ENCODE data around the gene DAW1. TPM values are rescaled to one million over a fixed set of nuclear protein-coding genes. Genes with fewer than 3 reads are reported as not detected.
A peak's percentile ranks its signal among the peaks of the same experiment; 100 is the strongest.
"Not testable (repeated sequence)": the region's sequence is repeated elsewhere in the genome, so short reads cannot be mapped to it uniquely, and the experiment has no call there.

Gene DAW1
- polyA plus RNA-seq, 2 donors, result 0.01 TPM; not detected in 1

GRCh38 chr2:227834423-227834822 lies 37.0 kb upstream of the DAW1 start:
- Histone ChIP-seq H3K27ac (ENCODE audit: low read depth in 2 of 2, low read length in 1 of 2) (no peak overlapping the region), H3K4me1 (ENCODE audit: control insufficient read depth in 2 of 2, insufficient read depth in 2 of 2, low read length in 1 of 2) (peaks cover 0 to 2% of the 10 kb centered on the region in 2 donors), H3K9me3 (ENCODE audit: control insufficient read depth in 2 of 2, insufficient read depth in 1 of 2, low read depth in 1 of 2, low read length in 1 of 2) (no peaks in the 10 kb centered on the region), H3K36me3 (ENCODE audit: control insufficient read depth in 2 of 2, insufficient read depth in 2 of 2, low read length in 1 of 2) (no peaks in the 10 kb centered on the region), H3K27me3 (ENCODE audit: control insufficient read depth in 1 of 2, insufficient read depth in 2 of 2, low read length in 2 of 2) (no peaks in the 10 kb centered on the region), H3K4me3 (ENCODE audit: low read depth in 1 of 2, low read length in 2 of 2) (no peak overlapping the region)
- 76 to 78% methylated on average over 10 of the region's 10 CpGs for WGBS, 2 donors

GRCh38 chr2:227834916-227835650 lies 36.3 kb upstream of the DAW1 start:
- Histone ChIP-seq H3K4me3 (ENCODE audit: low read depth in 1 of 2, low read length in 2 of 2) (no peak overlapping the region), H3K27ac (ENCODE audit: low read depth in 2 of 2, low read length in 1 of 2) (no peak overlapping the region), H3K9me3 (ENCODE audit: control insufficient read depth in 2 of 2, insufficient read depth in 1 of 2, low read depth in 1 of 2, low read length in 1 of 2) (no peaks in the 10 kb centered on the region), H3K36me3 (ENCODE audit: control insufficient read depth in 2 of 2, insufficient read depth in 2 of 2, low read length in 1 of 2) (no peaks in the 10 kb centered on the region), H3K4me1 (ENCODE audit: control insufficient read depth in 2 of 2, insufficient read depth in 2 of 2, low read length in 1 of 2) (peaks cover 0 to 5% of the 10 kb centered on the region in 2 donors), H3K27me3 (ENCODE audit: control insufficient read depth in 1 of 2, insufficient read depth in 2 of 2, low read length in 2 of 2) (no peaks in the 10 kb centered on the region)
- WGBS, 2 donors, result 84 to 87% methylated on average over 5 of the region's 5 CpGs

- H3K4me3 ChIP-seq (ENCODE audit: low read depth in 1 of 2, low read length in 2 of 2); H3K9me3 ChIP-seq (ENCODE audit: control insufficient read depth in 2 of 2, insufficient read depth in 1 of 2, low read depth in 1 of 2, low read length in 1 of 2); H3K36me3 ChIP-seq (ENCODE audit: control insufficient read depth in 2 of 2, insufficient read depth in 2 of 2, low read length in 1 of 2); H3K4me1 ChIP-seq (ENCODE audit: control insufficient read depth in 2 of 2, insufficient read depth in 2 of 2, low read length in 1 of 2); H3K27me3 ChIP-seq (ENCODE audit: control insufficient read depth in 1 of 2, insufficient read depth in 2 of 2, low read length in 2 of 2): not testable (repeated sequence)
- peak overlapping the region in 1 of 2 donors; percentile 42 for H3K27ac ChIP-seq (ENCODE audit: low read depth in 2 of 2, low read length in 1 of 2)
- 48 to 53% methylated on average over 7 of the region's 7 CpGs for WGBS, 2 donors
Observed at GRCh38 chr2:227839339-227840129, 31.9 kb upstream of the DAW1 start.

- 75 to 84% methylated on average over 1 of the region's 1 CpG for WGBS, 2 donors
- no peak overlapping the region for H3K4me3 ChIP-seq (ENCODE audit: low read depth in 1 of 2, low read length in 2 of 2)
- H3K27me3 ChIP-seq (ENCODE audit: control insufficient read depth in 1 of 2, insufficient read depth in 2 of 2, low read length in 2 of 2), result no peaks in the 10 kb centered on the region
- H3K36me3 ChIP-seq (ENCODE audit: control insufficient read depth in 2 of 2, insufficient read depth in 2 of 2, low read length in 1 of 2), result no peaks in the 10 kb centered on the region
- no peaks in the 10 kb centered on the region for H3K9me3 ChIP-seq (ENCODE audit: control insufficient read depth in 2 of 2, insufficient read depth in 1 of 2, low read depth in 1 of 2, low read length in 1 of 2)
- H3K27ac ChIP-seq (ENCODE audit: low read depth in 2 of 2, low read length in 1 of 2), result no peak overlapping the region
- no peaks in the 10 kb centered on the region for H3K4me1 ChIP-seq (ENCODE audit: control insufficient read depth in 2 of 2, insufficient read depth in 2 of 2, low read length in 1 of 2)
Observed at GRCh38 chr2:227846831-227847230, 24.6 kb upstream of the DAW1 start.

- no peak overlapping the region for H3K27ac ChIP-seq (ENCODE audit: low read depth in 2 of 2, low read length in 1 of 2)
- H3K27me3 ChIP-seq (ENCODE audit: control insufficient read depth in 1 of 2, insufficient read depth in 2 of 2, low read length in 2 of 2), result no peaks in the 10 kb centered on the region
- 30 to 37% methylated on average over 3 of the region's 3 CpGs for WGBS, 2 donors
- H3K4me1 ChIP-seq (ENCODE audit: control insufficient read depth in 2 of 2, insufficient read depth in 2 of 2, low read length in 1 of 2), result no peaks in the 10 kb centered on the region
- no peak overlapping the region for H3K4me3 ChIP-seq (ENCODE audit: low read depth in 1 of 2, low read length in 2 of 2)
- no peaks in the 10 kb centered on the region for H3K9me3 ChIP-seq (ENCODE audit: control insufficient read depth in 2 of 2, insufficient read depth in 1 of 2, low read depth in 1 of 2, low read length in 1 of 2)
- H3K36me3 ChIP-seq (ENCODE audit: control insufficient read depth in 2 of 2, insufficient read depth in 2 of 2, low read length in 1 of 2), result no peaks in the 10 kb centered on the region
Observed at GRCh38 chr2:227848146-227848545, 23.3 kb upstream of the DAW1 start.

GRCh38 chr2:227848586-227848985 lies 22.8 kb upstream of the DAW1 start:
- peak overlapping the region in 1 of 2 donors; percentile 64 for H3K27ac ChIP-seq (ENCODE audit: low read depth in 2 of 2, low read length in 1 of 2)
- H3K4me3 ChIP-seq (ENCODE audit: low read depth in 1 of 2, low read length in 2 of 2), result no peak overlapping the region
- no peaks in the 10 kb centered on the region for H3K27me3 ChIP-seq (ENCODE audit: control insufficient read depth in 1 of 2, insufficient read depth in 2 of 2, low read length in 2 of 2)
- H3K9me3 ChIP-seq (ENCODE audit: control insufficient read depth in 2 of 2, insufficient read depth in 1 of 2, low read depth in 1 of 2, low read length in 1 of 2), result no peaks in the 10 kb centered on the region
- H3K36me3 ChIP-seq (ENCODE audit: control insufficient read depth in 2 of 2, insufficient read depth in 2 of 2, low read length in 1 of 2), result no peaks in the 10 kb centered on the region
- no peaks in the 10 kb centered on the region for H3K4me1 ChIP-seq (ENCODE audit: control insufficient read depth in 2 of 2, insufficient read depth in 2 of 2, low read length in 1 of 2)
- WGBS, 2 donors, result 54 to 66% methylated on average over 4 of the region's 4 CpGs

- Histone ChIP-seq H3K4me1 (ENCODE audit: control insufficient read depth in 2 of 2, insufficient read depth in 2 of 2, low read length in 1 of 2) (no peaks in the 10 kb centered on the region), H3K27me3 (ENCODE audit: control insufficient read depth in 1 of 2, insufficient read depth in 2 of 2, low read length in 2 of 2) (no peaks in the 10 kb centered on the region), H3K9me3 (ENCODE audit: control insufficient read depth in 2 of 2, insufficient read depth in 1 of 2, low read depth in 1 of 2, low read length in 1 of 2) (no peaks in the 10 kb centered on the region), H3K36me3 (ENCODE audit: control insufficient read depth in 2 of 2, insufficient read depth in 2 of 2, low read length in 1 of 2) (no peaks in the 10 kb centered on the region), H3K27ac (ENCODE audit: low read depth in 2 of 2, low read length in 1 of 2) (no peak overlapping the region), H3K4me3 (ENCODE audit: low read depth in 1 of 2, low read length in 2 of 2) (no peak overlapping the region)
- 36% methylated on average over 1 of the region's 1 CpG for WGBS, 2 donors
Observed at GRCh38 chr2:227849906-227850305, 21.5 kb upstream of the DAW1 start.

- 35 to 42% methylated on average over 4 of the region's 4 CpGs for WGBS, 2 donors
- H3K27me3 ChIP-seq (ENCODE audit: control insufficient read depth in 1 of 2, insufficient read depth in 2 of 2, low read length in 2 of 2), result no peaks in the 10 kb centered on the region
- no peaks in the 10 kb centered on the region for H3K4me1 ChIP-seq (ENCODE audit: control insufficient read depth in 2 of 2, insufficient read depth in 2 of 2, low read length in 1 of 2)
- H3K9me3 ChIP-seq (ENCODE audit: control insufficient read depth in 2 of 2, insufficient read depth in 1 of 2, low read depth in 1 of 2, low read length in 1 of 2), result no peaks in the 10 kb centered on the region
- H3K27ac ChIP-seq (ENCODE audit: low read depth in 2 of 2, low read length in 1 of 2), result no peak overlapping the region
- H3K36me3 ChIP-seq (ENCODE audit: control insufficient read depth in 2 of 2, insufficient read depth in 2 of 2, low read length in 1 of 2), result no peaks in the 10 kb centered on the region
- H3K4me3 ChIP-seq (ENCODE audit: low read depth in 1 of 2, low read length in 2 of 2), result no peak overlapping the region
Observed at GRCh38 chr2:227853204-227853629, 18.2 kb upstream of the DAW1 start.

GRCh38 chr2:227853765-227854271 lies 17.6 kb upstream of the DAW1 start:
- H3K4me3 ChIP-seq (ENCODE audit: low read depth in 1 of 2, low read length in 2 of 2), result no peak overlapping the region
- no peaks in the 10 kb centered on the region for H3K4me1 ChIP-seq (ENCODE audit: control insufficient read depth in 2 of 2, insufficient read depth in 2 of 2, low read length in 1 of 2)
- no peak overlapping the region for H3K27ac ChIP-seq (ENCODE audit: low read depth in 2 of 2, low read length in 1 of 2)
- no peaks in the 10 kb centered on the region for H3K27me3 ChIP-seq (ENCODE audit: control insufficient read depth in 1 of 2, insufficient read depth in 2 of 2, low read length in 2 of 2)
- no peaks in the 10 kb centered on the region for H3K36me3 ChIP-seq (ENCODE audit: control insufficient read depth in 2 of 2, insufficient read depth in 2 of 2, low read length in 1 of 2)
- H3K9me3 ChIP-seq (ENCODE audit: control insufficient read depth in 2 of 2, insufficient read depth in 1 of 2, low read depth in 1 of 2, low read length in 1 of 2), result no peaks in the 10 kb centered on the region
- 63 to 64% methylated on average over 6 of the region's 6 CpGs for WGBS, 2 donors

Data from esophagus (tissue), 2 donors.